ENCODE measurements around the gene ZFP69.
"Not testable (repeated sequence)": the region's sequence is repeated elsewhere in the genome, so short reads cannot be mapped to it uniquely, and the experiment has no call there.

ZFP69 gene

GRCh38 chr1:40476924-40477677 is at the start of gene ZFP69:
TSS of gene ZFP69 (plus strand) at chr1:40477290. CDS start at chr1:40479362, 2,072 bp downstream.
- intact Hi-C loops (cut with DNase I) = no loop called here
- DNase-seq = peak; percentile 10 to 91 (median 40)

GRCh38 chr1:40431385-40431784 is 45.7 kb upstream of the ZFP69 start:
- DNase-seq = no peak
- intact Hi-C loops (cut with DNase I) = no loop called here

GRCh38 chr1:40432644-40433390 is 44.3 kb upstream of the ZFP69 start:
- intact Hi-C loops (cut with DNase I) = no loop called here

GRCh38 chr1:40435471-40435870 is 41.6 kb upstream of the ZFP69 start:
- no peak for DNase-seq
- intact Hi-C loops (cut with DNase I) = no loop called here

More at GRCh38 chr1:40432644-40433390, 44.3 kb upstream of the ZFP69 start:
- no peak for DNase-seq

- intact Hi-C loops (cut with DNase I) = loop anchor here (2.0 kb wide), 1 partner anchor 27 kb away; no protein-coding TSS in a partner anchor
- DNase-seq = no peak
Observed at GRCh38 chr1:40435876-40436275, 41.2 kb upstream of the ZFP69 start.

GRCh38 chr1:40438391-40439015 is 38.6 kb upstream of the ZFP69 start:
- intact Hi-C loops (cut with DNase I) = no loop called here
- peak in 1 of 10 donors; percentile 23 for DNase-seq

- DNase-seq = no peak
- intact Hi-C loops (cut with DNase I) = no loop called here
Observed at GRCh38 chr1:40439247-40439646, 37.8 kb upstream of the ZFP69 start.

- intact Hi-C loops (cut with DNase I) = no loop called here
- DNase-seq = peak; percentile 86 to 99 (median 90)
Observed at GRCh38 chr1:40449684-40450494, 27.2 kb upstream of the ZFP69 start, which contains the start of gene ZFP69B. TSS of gene ZFP69B (plus strand) at chr1:40450476. CDS start at chr1:40450962, 486 bp downstream.

GRCh38 chr1:40450495-40451237 is 26.4 kb upstream of the ZFP69 start:
- intact Hi-C loops (cut with DNase I) = no loop called here
- peak in 9 of 10 donors; percentile 19 to 89 (median 48) for DNase-seq

- intact Hi-C loops (cut with DNase I) = no loop called here
- DNase-seq = no peak
Observed at GRCh38 chr1:40451238-40451585, 25.9 kb upstream of the ZFP69 start.

- DNase-seq = no peak
Observed at GRCh38 chr1:40454873-40455272, 22.2 kb upstream of the ZFP69 start.

GRCh38 chr1:40462956-40463590 is 14.0 kb upstream of the ZFP69 start:
- intact Hi-C loops (cut with DNase I) = no loop called here
- DNase-seq = no peak

More at GRCh38 chr1:40454873-40455272, 22.2 kb upstream of the ZFP69 start:
- intact Hi-C loops (cut with DNase I) = no loop called here

- intact Hi-C loops (cut with DNase I) = no loop called here
Observed at GRCh38 chr1:40469327-40469726, 7.8 kb upstream of the ZFP69 start.

GRCh38 chr1:40475268-40475667 is 1.8 kb upstream of the ZFP69 start:
- intact Hi-C loops (cut with DNase I) = no loop called here
- no peak for DNase-seq

More at GRCh38 chr1:40469327-40469726, 7.8 kb upstream of the ZFP69 start:
- no peak for DNase-seq

GRCh38 chr1:40477678-40478053 is 576 bp downstream of the ZFP69 start:
- DNase-seq = peak in 3 of 10 donors; percentile 2 to 14 (median 9)
- intact Hi-C loops (cut with DNase I) = no loop called here

- DNase-seq = no peak
- intact Hi-C loops (cut with DNase I) = no loop called here
Observed at GRCh38 chr1:40478276-40478675, 1.2 kb downstream of the ZFP69 start.

GRCh38 chr1:40479156-40479555 is 2.1 kb downstream of the ZFP69 start:
- DNase-seq = no peak
- intact Hi-C loops (cut with DNase I) = no loop called here

GRCh38 chr1:40495315-40495903 is 18.3 kb downstream of the ZFP69 start:
- intact Hi-C loops (cut with DNase I) = no loop called here
- no peak for DNase-seq

GRCh38 chr1:40502651-40503050 is 25.6 kb downstream of the ZFP69 start:
- DNase-seq; intact Hi-C loops (cut with DNase I): not testable (repeated sequence)

Data from posterior cingulate gyrus (tissue), 11 donors.